PC-3 (cell line): Measurements from ENCODE around the gene BATF3. TPM values are rescaled to one million over a fixed set of nuclear protein-coding genes. Genes with fewer than 3 reads are reported as not detected.

Experiments used
- ATAC-seq: fragments of 200-7000 bp; cut with Tn5 transposase; 2 replicates; pipeline ENCODE4 v1.9.1; 2020; ENCODE audit warnings: mild to moderate bottlenecking, moderate library complexity
- BruUV-seq: library from RNA; stranded (reverse); fragments of 400-500 nt; replicated peaks from 2 replicates; lab custom pipeline; 2021; lab: Mats Ljungman, UMichigan
- CTCF ChIA-PET: fragments of 300-600 bp; sonication (Branson Sonifier 250); formaldehyde crosslinking; loops from one replicate; lab custom pipeline; 2022; ENCODE audit warnings: antibody characterized with exemption; lab: Charles Lee
- POLR2A ChIA-PET: fragments of 300-600 bp; sonication (Branson Sonifier 250); formaldehyde crosslinking; loops from one replicate; lab custom pipeline; 2022; ENCODE audit warnings: antibody characterized with exemption; ENCODE audit not compliant: unreplicated experiment; lab: Charles Lee
- DNase-seq: peaks from one replicate; pipeline ENCODE4 v3.0.0-alpha.2; 2015
- H2AFZ ChIP-seq: fragments of 300-600 bp; sonication (generic); 2 replicates; pipeline ENCODE4 v1.6.0; 2016; ENCODE audit warnings: antibody characterized with exemption, low read length
- H3F3A ChIP-seq: fragments of 300-600 bp; sonication (generic); one replicate; pipeline ENCODE4 v1.6.0; 2017; ENCODE audit warnings: antibody characterized with exemption, low read length, control low read depth, mild to moderate bottlenecking; ENCODE audit not compliant: unreplicated experiment
- H3K27ac ChIP-seq: fragments of 300-600 bp; sonication (generic); 2 replicates; pipeline ENCODE4 v1.5.1; 2016; ENCODE audit warnings: mild to moderate bottlenecking, low read length
- H3K27me3 ChIP-seq: fragments of 300-600 bp; sonication (generic); 2 replicates; pipeline ENCODE4 v1.6.1; 2016; ENCODE audit warnings: low read length, mixed read lengths
- H3K36me3 ChIP-seq: fragments of 300-600 bp; sonication (generic); 2 replicates; pipeline ENCODE4 v1.6.1; 2016; ENCODE audit warnings: low read depth, mixed run types, low read length, mixed read lengths
- H3K4me1 ChIP-seq: fragments of 300-600 bp; sonication (generic); 2 replicates; pipeline ENCODE4 v1.5.1; 2016; ENCODE audit warnings: low read length; ENCODE audit not compliant: insufficient read depth
- H3K4me2 ChIP-seq: fragments of 300-600 bp; sonication (generic); 2 replicates; pipeline ENCODE4 v1.6.0; 2016; ENCODE audit warnings: low read length
- H3K4me3 ChIP-seq: fragments of 300-600 bp; sonication (generic); 2 replicates; pipeline ENCODE4 v1.5.1; 2016; ENCODE audit warnings: mild to moderate bottlenecking, low read length, mixed read lengths
- H3K79me2 ChIP-seq: fragments of 300-600 bp; sonication (generic); 2 replicates; pipeline ENCODE4 v1.6.1; 2017; ENCODE audit warnings: low read length, mixed read lengths
- H3K9ac ChIP-seq: fragments of 300-600 bp; sonication (generic); 2 replicates; pipeline ENCODE4 v1.6.0; 2016; ENCODE audit warnings: mild to moderate bottlenecking, low read length
- H3K9me2 ChIP-seq: fragments of 300-600 bp; sonication (generic); replicated peaks from 2 replicates; pipeline ENCODE4 v1.6.1; 2016; ENCODE audit warnings: mixed run types, low read length, mixed read lengths
- H3K9me3 ChIP-seq: fragments of 300-600 bp; sonication (generic); 2 replicates; pipeline ENCODE4 v1.6.1; 2016; ENCODE audit warnings: low read length, mixed read lengths
- H4K20me1 ChIP-seq: fragments of 300-600 bp; sonication (generic); 2 replicates; pipeline ENCODE4 v1.6.1; 2016; ENCODE audit warnings: low read length, mixed read lengths
- EZH2 ChIP-seq: fragments of 300-600 bp; sonication (generic); IDR thresholded peaks from one replicate; pipeline ENCODE4 v1.6.1; 2017; ENCODE audit warnings: antibody characterized with exemption, mild to moderate bottlenecking, low read length; ENCODE audit not compliant: unreplicated experiment
- EZH2phosphoT487 ChIP-seq: fragments of 300-600 bp; sonication (generic); IDR thresholded peaks from 2 replicates; pipeline ENCODE4 v1.6.1; 2018; ENCODE audit warnings: mild to moderate bottlenecking, antibody characterized with exemption, low read length, borderline replicate concordance
- intact Hi-C: fragments of 100-400 bp; cut with micrococcal nuclease; formaldehyde crosslinking; loops from 2 replicates; pipeline ENCODE4 v1.9.0; 2023
- total RNA-seq: library from RNA; depleted of rRNA; stranded (reverse); fragments of >200 nt; gene quantifications from 2 replicates; pipeline ENCODE4 v1.2.3, GENCODE V29; 2014
- TF ChIP-seq, protein P1 (sequence below): fragments of 300-600 bp; sonication (generic); conservative IDR thresholded peaks from 2 replicates; pipeline ENCODE4 v1.5.1; 2017; ENCODE audit warnings: antibody characterized with exemption, low read depth, mild to moderate bottlenecking, low read length

The BATF3 gene
- total RNA-seq, 1 experiment from 2014 or later, result 4.3 TPM

- Histone ChIP-seq H3K4me2 (no peak overlapping the region), H3K9me2 (no peaks in the 10 kb centered on the region), H3K79me2 (no peaks in the 10 kb centered on the region), H3K27me3 (peaks cover 19% of the 10 kb centered on the region; the same call in 1 of the 2 replicates), H3K4me1 (no peaks in the 10 kb centered on the region), H3K27ac (no peak overlapping the region), H4K20me1 (no peaks in the 10 kb centered on the region), H3K9ac (no peak overlapping the region), H2AFZ (no peak overlapping the region), H3F3A (no peaks in the 10 kb centered on the region), H3K9me3 (no peaks in the 10 kb centered on the region), H3K36me3 (no peaks in the 10 kb centered on the region), H3K4me3 (no peak overlapping the region)
- POLR2A ChIA-PET, result no interaction called here
- BruUV-seq, result no TSS peak
- intact Hi-C loops, result no loop called here
- CTCF ChIA-PET, result no interaction called here
- no peak for TF ChIP-seq EZH2
- no peak for TF ChIP-seq EZH2phosphoT487
- TF ChIP-seq, protein P1, sequence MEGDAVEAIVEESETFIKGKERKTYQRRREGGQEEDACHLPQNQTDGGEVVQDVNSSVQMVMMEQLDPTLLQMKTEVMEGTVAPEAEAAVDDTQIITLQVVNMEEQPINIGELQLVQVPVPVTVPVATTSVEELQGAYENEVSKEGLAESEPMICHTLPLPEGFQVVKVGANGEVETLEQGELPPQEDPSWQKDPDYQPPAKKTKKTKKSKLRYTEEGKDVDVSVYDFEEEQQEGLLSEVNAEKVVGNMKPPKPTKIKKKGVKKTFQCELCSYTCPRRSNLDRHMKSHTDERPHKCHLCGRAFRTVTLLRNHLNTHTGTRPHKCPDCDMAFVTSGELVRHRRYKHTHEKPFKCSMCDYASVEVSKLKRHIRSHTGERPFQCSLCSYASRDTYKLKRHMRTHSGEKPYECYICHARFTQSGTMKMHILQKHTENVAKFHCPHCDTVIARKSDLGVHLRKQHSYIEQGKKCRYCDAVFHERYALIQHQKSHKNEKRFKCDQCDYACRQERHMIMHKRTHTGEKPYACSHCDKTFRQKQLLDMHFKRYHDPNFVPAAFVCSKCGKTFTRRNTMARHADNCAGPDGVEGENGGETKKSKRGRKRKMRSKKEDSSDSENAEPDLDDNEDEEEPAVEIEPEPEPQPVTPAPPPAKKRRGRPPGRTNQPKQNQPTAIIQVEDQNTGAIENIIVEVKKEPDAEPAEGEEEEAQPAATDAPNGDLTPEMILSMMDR, result no peak
- DNase-seq (no peak), ATAC-seq (no peak)
Observed at GRCh38 chr1:212684076-212684475, 15.6 kb downstream of the BATF3 start.

- no peaks in the 10 kb centered on the region for H3F3A ChIP-seq
- H3K9ac ChIP-seq, result no peak overlapping the region
- H3K4me2 ChIP-seq, result no peak overlapping the region
- no peak overlapping the region for H3K27ac ChIP-seq
- ATAC-seq, result no peak
- no peaks in the 10 kb centered on the region for H3K9me2 ChIP-seq
- H3K79me2 ChIP-seq, result no peaks in the 10 kb centered on the region
- no peak for DNase-seq
- H3K36me3 ChIP-seq, result no peaks in the 10 kb centered on the region
- peaks cover 16% of the 10 kb centered on the region; the same call in 1 of the 2 replicates for H3K27me3 ChIP-seq
- no peak overlapping the region for H3K4me3 ChIP-seq
- ChIA-PET POLR2A (no interaction called here), CTCF (no interaction called here)
- no TSS peak for BruUV-seq
- H3K9me3 ChIP-seq, result no peaks in the 10 kb centered on the region
- no peaks in the 10 kb centered on the region for H4K20me1 ChIP-seq
- TF ChIP-seq EZH2, result no peak
- TF ChIP-seq EZH2phosphoT487, result no peak
- TF ChIP-seq, protein P1, result no peak
- intact Hi-C loops, result no loop called here
- H2AFZ ChIP-seq, result no peak overlapping the region
- no peaks in the 10 kb centered on the region for H3K4me1 ChIP-seq
Observed at GRCh38 chr1:212683357-212683722, 16.3 kb downstream of the BATF3 start.

- peaks cover 11% of the 10 kb centered on the region; the same call in 1 of the 2 replicates for H3K27me3 ChIP-seq
- no peaks in the 10 kb centered on the region for H3K79me2 ChIP-seq
- TF ChIP-seq EZH2 (no peak), EZH2phosphoT487 (no peak)
- TF ChIP-seq, protein P1, result no peak
- H3F3A ChIP-seq, result no peaks in the 10 kb centered on the region
- H3K36me3 ChIP-seq, result no peaks in the 10 kb centered on the region
- H3K4me3 ChIP-seq, result no peak overlapping the region
- no peaks in the 10 kb centered on the region for H3K4me1 ChIP-seq
- no peak overlapping the region for H3K9ac ChIP-seq
- H4K20me1 ChIP-seq, result no peaks in the 10 kb centered on the region
- no peak overlapping the region for H3K4me2 ChIP-seq
- no peak for DNase-seq
- no TSS peak for BruUV-seq
- no peak overlapping the region for H2AFZ ChIP-seq
- intact Hi-C loops, result no loop called here
- ATAC-seq, result no peak; the same call in 1 of the 2 replicates
- ChIA-PET POLR2A (no interaction called here), CTCF (no interaction called here)
- no peaks in the 10 kb centered on the region for H3K9me2 ChIP-seq
- no peak overlapping the region for H3K27ac ChIP-seq
- H3K9me3 ChIP-seq, result no peaks in the 10 kb centered on the region
Observed at GRCh38 chr1:212680680-212681389, 18.8 kb downstream of the BATF3 start.
